Stimulated activated naive CD4-positive, alpha-beta T cell treated with Interleukin-2 at 50 U/mL for 16 hours (primary cell): Measurements from ENCODE around the gene FAM177A1.
"Not testable (repeated sequence)": the region's sequence is repeated elsewhere in the genome, so short reads cannot be mapped to it uniquely, and the experiment has no call there.

Experiments used
- DNase-seq: peaks from one replicate; lab custom pipeline; 2025; lab: John Stamatoyannopoulos, UW

Gene FAM177A1, protein sequence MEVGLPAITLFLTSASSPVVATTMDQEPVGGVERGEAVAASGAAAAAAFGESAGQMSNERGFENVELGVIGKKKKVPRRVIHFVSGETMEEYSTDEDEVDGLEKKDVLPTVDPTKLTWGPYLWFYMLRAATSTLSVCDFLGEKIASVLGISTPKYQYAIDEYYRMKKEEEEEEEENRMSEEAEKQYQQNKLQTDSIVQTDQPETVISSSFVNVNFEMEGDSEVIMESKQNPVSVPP

DNA sequence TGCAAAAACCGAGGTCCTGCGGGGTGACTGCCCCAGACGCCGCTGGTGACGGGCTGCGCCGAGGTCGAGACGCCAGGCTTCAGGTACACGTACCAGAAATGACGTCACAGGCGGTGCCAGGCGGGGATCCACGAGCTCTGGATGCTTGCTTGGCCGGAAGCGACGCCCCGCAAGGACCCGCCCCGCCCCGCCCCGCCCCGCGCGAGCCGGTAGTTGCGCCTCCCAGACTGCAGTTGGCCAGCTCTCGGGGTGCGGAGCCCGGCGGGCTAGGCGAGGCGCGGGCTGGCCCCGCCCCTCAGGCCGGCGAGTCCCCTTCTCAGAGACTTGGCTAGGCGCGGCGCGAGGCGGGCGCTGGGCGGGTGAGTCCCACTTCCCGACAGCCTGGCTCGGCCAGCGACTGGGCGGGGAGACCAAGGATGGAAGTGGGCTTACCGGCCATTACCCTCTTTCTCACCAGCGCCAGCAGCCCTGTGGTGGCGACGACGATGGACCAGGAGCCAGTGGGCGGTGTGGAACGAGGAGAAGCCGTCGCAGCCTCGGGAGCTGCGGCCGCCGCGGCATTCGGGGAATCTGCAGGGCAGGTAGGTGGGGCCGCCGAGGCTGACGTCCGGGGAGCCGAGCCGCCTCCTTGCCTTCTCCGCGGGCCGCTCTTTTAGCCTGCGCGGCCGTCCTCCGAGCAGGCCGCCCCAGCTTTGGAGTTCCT, at the start of gene FAM177A1:
Gene FAM177A1 (plus strand): TSS at position 225 of the 703 bp plus-strand sequence. CDS start 192 bp downstream, at position 417.
- DNase-seq: peak; percentile 99

- DNase-seq: no peak
Measured at GRCh38 chr14:34997762-34998161, 48.3 kb upstream of the FAM177A1 start.

- no peak for DNase-seq
Measured at GRCh38 chr14:34999500-34999899, 46.6 kb upstream of the FAM177A1 start.

- no peak for DNase-seq
Measured at GRCh38 chr14:35001621-35002020, 44.5 kb upstream of the FAM177A1 start.

DNA sequence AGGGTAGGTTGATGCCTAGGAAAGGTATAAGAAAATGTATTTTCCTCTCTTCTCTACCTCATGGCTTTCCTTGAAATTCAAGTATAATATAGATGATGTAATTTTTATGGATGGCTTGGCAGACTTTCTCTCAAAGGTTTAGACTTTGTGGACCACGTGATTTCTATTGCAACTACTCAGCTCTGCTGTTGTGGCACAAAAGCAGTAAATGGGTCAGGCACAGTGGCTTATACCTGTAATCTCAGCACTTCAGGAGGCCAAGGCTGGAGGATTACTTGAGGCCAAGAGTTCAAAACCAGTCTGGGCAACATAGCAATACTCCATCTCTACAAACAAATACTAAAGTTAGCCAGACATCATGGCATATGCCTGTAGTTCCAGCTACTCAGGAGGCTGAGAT, 41.2 kb upstream of the FAM177A1 start:
- no peak for DNase-seq

GRCh38 chr14:35016568-35016967, 29.5 kb upstream of the FAM177A1 start:
- DNase-seq: no peak

DNA sequence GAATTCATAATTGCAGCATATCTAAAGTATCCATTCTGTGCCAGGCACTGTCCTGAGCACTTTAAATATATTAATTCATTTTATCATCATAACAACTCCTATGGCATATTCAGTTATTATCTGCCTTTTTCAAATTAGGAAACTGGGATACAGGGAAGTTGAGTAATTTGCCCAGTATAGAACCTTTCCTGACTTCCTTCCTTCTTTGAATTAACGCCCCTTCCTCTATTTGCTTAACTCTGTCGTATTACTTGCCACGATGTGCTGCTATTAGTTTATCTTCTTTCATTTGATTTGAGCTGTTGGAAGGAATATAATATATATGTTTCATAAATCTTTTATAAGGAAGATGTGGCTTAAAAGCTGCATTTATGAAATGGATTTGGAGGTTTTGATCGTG, 25.4 kb upstream of the FAM177A1 start:
- no peak for DNase-seq

- no peak for DNase-seq
Measured at GRCh38 chr14:35028435-35028834, 17.6 kb upstream of the FAM177A1 start.

DNA sequence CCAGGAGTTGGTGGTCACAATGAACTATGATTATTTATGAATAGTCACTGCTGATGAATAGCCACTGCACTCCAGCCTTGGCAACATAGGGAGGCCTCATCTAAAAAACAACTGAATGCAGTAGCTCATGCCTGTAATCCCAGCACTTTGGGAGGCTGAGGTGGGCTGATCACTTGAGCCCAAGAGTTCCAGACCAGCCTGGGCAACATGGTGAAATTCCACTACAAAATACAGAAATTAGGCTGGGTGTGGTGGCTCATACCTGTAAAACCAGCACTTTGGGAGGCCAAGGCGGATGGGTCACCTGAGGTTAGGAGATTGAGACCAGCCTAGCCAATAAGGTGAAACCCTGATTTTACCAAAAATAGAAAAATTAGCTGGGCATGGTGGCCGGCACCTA, 13.5 kb upstream of the FAM177A1 start:
- no peak for DNase-seq

- DNase-seq: no peak
Measured at GRCh38 chr14:35034440-35034833, 11.6 kb upstream of the FAM177A1 start.

DNA sequence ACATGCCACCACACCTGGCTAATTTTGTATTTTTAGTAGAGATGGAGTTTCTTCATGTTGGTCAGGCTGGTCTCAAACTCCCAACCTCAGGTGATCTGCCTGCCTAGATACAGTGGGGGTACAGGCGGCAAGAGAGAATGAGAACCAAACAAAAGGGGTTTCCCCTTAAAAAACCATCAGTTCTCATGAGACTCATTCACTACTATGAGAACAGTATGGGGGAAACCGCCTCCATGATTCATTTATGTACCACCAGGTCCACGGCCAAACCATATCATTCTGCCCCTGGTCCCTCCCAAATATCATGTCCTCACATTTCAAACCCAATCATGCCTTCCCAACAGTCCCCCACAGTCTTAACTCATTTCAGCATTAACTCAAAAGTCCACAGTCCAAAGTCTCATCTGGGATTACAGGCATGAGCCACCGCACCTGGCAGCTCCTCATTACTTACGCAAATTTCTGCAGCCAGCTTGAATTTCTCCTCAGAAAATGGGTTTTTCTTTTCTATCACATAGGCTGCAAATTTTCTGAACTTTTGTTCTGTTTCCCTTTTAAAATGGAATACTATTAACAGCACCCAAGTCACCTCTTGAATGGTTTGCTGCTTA, 11.0 kb upstream of the FAM177A1 start:
- not testable (repeated sequence) for DNase-seq

GRCh38 chr14:35038312-35038711, 7.8 kb upstream of the FAM177A1 start:
- not testable (repeated sequence) for DNase-seq

GRCh38 chr14:35042632-35043031, 3.4 kb upstream of the FAM177A1 start:
- no peak for DNase-seq

DNA sequence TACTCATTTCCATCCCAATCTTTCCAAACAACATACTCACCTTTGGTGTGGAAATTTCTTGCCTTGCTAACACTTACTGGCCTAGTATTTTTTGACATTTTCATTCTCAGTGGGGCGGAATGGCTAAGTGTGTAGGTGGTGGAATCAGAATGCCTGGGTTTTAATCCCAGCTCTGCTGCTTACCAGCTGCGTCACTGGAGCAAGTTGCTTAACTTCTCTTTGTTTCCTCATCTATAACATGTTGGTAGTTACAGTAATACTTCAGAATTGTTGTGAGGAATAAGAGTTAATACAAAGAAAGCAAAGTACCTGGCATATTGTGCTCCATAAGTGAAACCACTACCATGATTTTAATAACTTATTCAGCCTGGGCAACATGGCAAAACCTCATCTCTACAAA, 3.0 kb upstream of the FAM177A1 start:
- DNase-seq: no peak

- no peak for DNase-seq
Measured at GRCh38 chr14:35044939-35045797, 904 bp upstream of the FAM177A1 start.

- no peak for DNase-seq
Measured at GRCh38 chr14:35045798-35046047, 349 bp upstream of the FAM177A1 start.

- no peak for DNase-seq
Measured at GRCh38 chr14:35046751-35047536, 872 bp downstream of the FAM177A1 start.

- no peak for DNase-seq
Measured at GRCh38 chr14:35047976-35048513, 2.0 kb downstream of the FAM177A1 start.

- no peak for DNase-seq
Measured at GRCh38 chr14:35050652-35051051, 4.6 kb downstream of the FAM177A1 start.

DNA sequence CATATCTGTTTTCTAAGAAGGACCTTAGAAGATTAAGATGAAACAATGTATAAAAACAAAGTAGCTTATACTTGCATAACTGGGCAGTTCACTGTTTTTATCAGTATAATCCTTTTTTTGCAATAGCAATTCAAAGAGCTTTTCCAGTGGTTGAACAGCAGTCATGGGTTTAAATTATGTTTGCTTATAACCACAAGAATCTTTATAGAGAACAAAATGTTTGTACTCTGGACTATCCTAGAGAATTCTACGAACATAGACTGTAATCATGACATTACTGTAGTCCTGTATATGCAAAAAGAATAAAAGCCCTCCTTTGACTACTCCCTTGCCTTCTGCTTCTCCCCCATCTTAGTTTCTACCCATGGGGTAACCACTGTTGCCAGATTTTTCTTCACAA, 5.7 kb downstream of the FAM177A1 start:
- DNase-seq: no peak

DNA sequence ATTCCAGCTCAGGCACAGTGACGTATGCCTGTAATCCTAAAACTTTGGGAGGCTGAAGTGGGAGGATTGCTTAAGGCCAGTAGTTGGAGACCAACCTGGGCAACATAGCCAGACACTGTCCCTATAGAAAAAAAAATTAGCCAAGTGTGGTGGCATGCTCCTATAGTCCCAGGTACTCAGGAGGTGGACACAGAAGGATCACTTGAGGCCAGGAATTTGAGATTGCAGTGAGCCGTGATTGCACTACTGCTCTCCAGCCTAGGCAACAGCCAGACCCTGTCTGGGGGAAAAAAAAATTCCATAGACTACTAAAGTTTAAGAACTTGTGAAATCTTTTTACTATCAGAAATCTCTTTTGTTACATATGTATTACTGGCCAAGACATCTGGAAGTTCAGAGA, 6.6 kb downstream of the FAM177A1 start:
- DNase-seq: no peak
